PC-9 (cell line): ENCODE data around the gene FATE1.

Source experiments
- CTCF ChIP-seq: fragments of 200-600 bp; sonication (generic); conservative IDR thresholded peaks from 2 replicates; pipeline ENCODE4 v1.6.1; 2017; ENCODE audit warnings: mixed run types, antibody characterized with exemption, mild to moderate bottlenecking, moderate library complexity
- EZH2 ChIP-seq: fragments of 200-600 bp; sonication (generic); IDR thresholded peaks from 2 replicates; pipeline ENCODE4 v1.8.0; 2017; ENCODE audit warnings: antibody characterized with exemption, low read depth

- no peak for TF ChIP-seq CTCF
- TF ChIP-seq EZH2: no peak
Observed at GRCh38 chrX:151734446-151734845, 18.6 kb downstream of the FATE1 start, which contains the start of gene CNGA2.
